Liver (tissue), 3 donors: ENCODE results near the gene SMG6.

Source experiments
- ATF3 ChIP-seq: IDR thresholded peaks from 2 replicates; pipeline ENCODE4 v1.6.1; 2016; ENCODE audit warnings: antibody characterized with exemption
- CTCF ChIP-seq: fragments of 150-350 bp; IDR thresholded peaks from 2 replicates; pipeline ENCODE4 v1.5.1; 2017; ENCODE audit warnings: improper control_type of control experiment, low read depth, low read length; ENCODE audit not compliant: missing input control
- JUND ChIP-seq, 2 donors: IDR thresholded peaks; 2 replicates each; pipeline ENCODE4 v1.6.1; 2016; ENCODE audit warnings: antibody characterized with exemption in 2 of 2
- MAX ChIP-seq: IDR thresholded peaks from 2 replicates; pipeline ENCODE4 v1.6.1; 2016; ENCODE audit warnings: antibody characterized with exemption
- YY1 ChIP-seq: IDR thresholded peaks from 2 replicates; pipeline ENCODE4 v1.6.1; 2016; ENCODE audit warnings: antibody characterized with exemption, mild to moderate bottlenecking
- donor health status: healthy.
- donor health status: healthy.

- no peak for TF ChIP-seq CTCF
- TF ChIP-seq ATF3: no peak
- TF ChIP-seq MAX: no peak
- no peak for TF ChIP-seq JUND (IDR thresholded peaks at IDR 0.05)
- TF ChIP-seq YY1: no peak
Observed at GRCh38 chr17:2204393-2204792, 99.2 kb downstream of the SMG6 start.
